ENCODE measurements around the gene GAP43. TPM values are rescaled to one million over a fixed set of nuclear protein-coding genes. Genes with fewer than 3 reads are reported as not detected.

GAP43 gene
- total RNA-seq, 1 donor from 2014 or later: 4.9 TPM

DNA sequence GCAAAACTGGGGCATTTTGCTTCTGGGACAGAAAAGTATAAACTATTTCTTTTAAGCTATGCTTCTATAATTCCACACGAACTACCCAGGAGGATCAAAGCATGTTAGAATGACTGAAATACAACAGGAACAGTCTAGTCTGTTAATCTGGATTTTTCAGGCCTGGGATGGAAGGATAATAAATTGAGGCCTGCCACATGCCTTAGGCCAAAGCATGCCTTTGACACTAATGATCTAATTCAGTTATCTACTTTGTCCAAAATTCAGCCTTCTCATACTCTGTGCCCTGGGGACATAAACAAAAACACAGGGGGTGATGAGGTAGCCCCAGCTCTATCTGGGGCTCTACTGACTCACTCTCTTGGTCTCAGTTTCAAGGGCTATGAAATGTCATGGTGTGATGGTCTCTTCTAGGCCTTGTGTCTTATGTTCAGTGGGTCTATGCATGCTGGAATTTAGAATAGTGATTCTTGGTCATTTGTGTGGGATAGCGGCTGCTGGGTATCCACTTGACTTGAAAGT is 32.5 kb downstream of the GAP43 start:
- Histone ChIP-seq H3K4me1 (peaks cover 29% of the 10 kb centered on the region), H3K4me3 (no peak overlapping the region), H3K36me3 (no peaks in the 10 kb centered on the region), H3K9me3 (no peaks in the 10 kb centered on the region), H3K27me3 (no peaks in the 10 kb centered on the region), H3K27ac (no peak overlapping the region)
- no peak for DNase-seq (ENCODE audit: extremely low spot score in 2 of 2)
- intact Hi-C loops (cut with DNase I): no loop called here
- TF ChIP-seq POLR2A (IDR thresholded peaks at IDR 0.05): no peak
- TF ChIP-seq, protein P1, sequence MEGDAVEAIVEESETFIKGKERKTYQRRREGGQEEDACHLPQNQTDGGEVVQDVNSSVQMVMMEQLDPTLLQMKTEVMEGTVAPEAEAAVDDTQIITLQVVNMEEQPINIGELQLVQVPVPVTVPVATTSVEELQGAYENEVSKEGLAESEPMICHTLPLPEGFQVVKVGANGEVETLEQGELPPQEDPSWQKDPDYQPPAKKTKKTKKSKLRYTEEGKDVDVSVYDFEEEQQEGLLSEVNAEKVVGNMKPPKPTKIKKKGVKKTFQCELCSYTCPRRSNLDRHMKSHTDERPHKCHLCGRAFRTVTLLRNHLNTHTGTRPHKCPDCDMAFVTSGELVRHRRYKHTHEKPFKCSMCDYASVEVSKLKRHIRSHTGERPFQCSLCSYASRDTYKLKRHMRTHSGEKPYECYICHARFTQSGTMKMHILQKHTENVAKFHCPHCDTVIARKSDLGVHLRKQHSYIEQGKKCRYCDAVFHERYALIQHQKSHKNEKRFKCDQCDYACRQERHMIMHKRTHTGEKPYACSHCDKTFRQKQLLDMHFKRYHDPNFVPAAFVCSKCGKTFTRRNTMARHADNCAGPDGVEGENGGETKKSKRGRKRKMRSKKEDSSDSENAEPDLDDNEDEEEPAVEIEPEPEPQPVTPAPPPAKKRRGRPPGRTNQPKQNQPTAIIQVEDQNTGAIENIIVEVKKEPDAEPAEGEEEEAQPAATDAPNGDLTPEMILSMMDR (IDR thresholded peaks at IDR 0.05): no peak
- TF ChIP-seq POLR2AphosphoS5 (IDR thresholded peaks at IDR 0.05; ENCODE audit: insufficient read depth in 1 of 2, low read depth in 1 of 2): no peak

DNA sequence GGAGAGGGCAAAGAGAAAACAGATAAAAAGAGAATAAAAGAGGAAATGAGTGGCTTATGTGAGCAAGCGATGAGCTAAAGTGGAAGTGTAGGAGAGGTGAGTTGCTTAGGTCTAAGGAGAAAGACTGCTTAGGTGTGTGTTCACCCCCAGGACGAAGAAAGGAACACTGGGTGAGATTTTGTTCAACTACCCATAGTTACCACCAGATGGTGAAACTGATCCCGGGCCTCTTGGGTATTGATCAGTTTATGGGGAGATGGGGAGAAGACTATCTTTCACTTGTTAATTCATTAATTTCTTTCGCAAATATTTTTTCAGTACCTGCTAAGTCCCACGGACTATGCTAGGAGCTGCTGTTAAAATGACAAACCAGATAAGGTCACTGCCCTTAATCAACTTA is 33.9 kb downstream of the GAP43 start:
- Histone ChIP-seq H3K27me3 (no peaks in the 10 kb centered on the region), H3K4me1 (peaks cover 30% of the 10 kb centered on the region), H3K4me3 (no peak overlapping the region), H3K9me3 (no peaks in the 10 kb centered on the region), H3K36me3 (no peaks in the 10 kb centered on the region), H3K27ac (no peak overlapping the region)
- DNase-seq (ENCODE audit: extremely low spot score in 2 of 2): no peak
- TF ChIP-seq, protein P1 (IDR thresholded peaks at IDR 0.05): no peak
- TF ChIP-seq POLR2A (IDR thresholded peaks at IDR 0.05) (no peak), POLR2AphosphoS5 (IDR thresholded peaks at IDR 0.05; ENCODE audit: insufficient read depth in 1 of 2, low read depth in 1 of 2) (no peak)
- intact Hi-C loops (cut with DNase I): no loop called here

DNA sequence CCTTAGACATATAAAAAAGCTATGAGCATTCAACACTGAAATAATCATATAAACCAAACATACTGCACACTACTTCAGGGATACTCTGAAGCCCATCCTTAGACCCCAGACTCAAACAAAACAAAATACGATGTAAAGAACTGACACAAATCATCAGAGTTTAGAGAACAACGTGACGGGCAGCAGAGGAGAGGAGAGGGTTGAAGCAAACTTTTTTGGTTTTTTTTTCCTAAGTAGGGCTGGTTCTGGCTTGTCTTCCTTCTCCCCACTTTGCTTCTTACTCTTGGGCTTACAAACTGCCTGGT is 34.7 kb downstream of the GAP43 start:
- intact Hi-C loops (cut with DNase I): no loop called here
- peak overlapping the region; percentile 54 to 84 for H3K4me3 ChIP-seq
- H3K9me3 ChIP-seq: no peaks in the 10 kb centered on the region
- no peaks in the 10 kb centered on the region for H3K27me3 ChIP-seq
- peaks cover 30% of the 10 kb centered on the region for H3K4me1 ChIP-seq
- H3K27ac ChIP-seq: peak overlapping the region; percentile 97
- TF ChIP-seq, protein P1 (IDR thresholded peaks at IDR 0.05): no peak
- TF ChIP-seq POLR2A (IDR thresholded peaks at IDR 0.05) (no peak), POLR2AphosphoS5 (IDR thresholded peaks at IDR 0.05; ENCODE audit: insufficient read depth in 1 of 2, low read depth in 1 of 2) (no peak)
- no peak for DNase-seq (ENCODE audit: extremely low spot score in 2 of 2)
- no peaks in the 10 kb centered on the region for H3K36me3 ChIP-seq

DNA sequence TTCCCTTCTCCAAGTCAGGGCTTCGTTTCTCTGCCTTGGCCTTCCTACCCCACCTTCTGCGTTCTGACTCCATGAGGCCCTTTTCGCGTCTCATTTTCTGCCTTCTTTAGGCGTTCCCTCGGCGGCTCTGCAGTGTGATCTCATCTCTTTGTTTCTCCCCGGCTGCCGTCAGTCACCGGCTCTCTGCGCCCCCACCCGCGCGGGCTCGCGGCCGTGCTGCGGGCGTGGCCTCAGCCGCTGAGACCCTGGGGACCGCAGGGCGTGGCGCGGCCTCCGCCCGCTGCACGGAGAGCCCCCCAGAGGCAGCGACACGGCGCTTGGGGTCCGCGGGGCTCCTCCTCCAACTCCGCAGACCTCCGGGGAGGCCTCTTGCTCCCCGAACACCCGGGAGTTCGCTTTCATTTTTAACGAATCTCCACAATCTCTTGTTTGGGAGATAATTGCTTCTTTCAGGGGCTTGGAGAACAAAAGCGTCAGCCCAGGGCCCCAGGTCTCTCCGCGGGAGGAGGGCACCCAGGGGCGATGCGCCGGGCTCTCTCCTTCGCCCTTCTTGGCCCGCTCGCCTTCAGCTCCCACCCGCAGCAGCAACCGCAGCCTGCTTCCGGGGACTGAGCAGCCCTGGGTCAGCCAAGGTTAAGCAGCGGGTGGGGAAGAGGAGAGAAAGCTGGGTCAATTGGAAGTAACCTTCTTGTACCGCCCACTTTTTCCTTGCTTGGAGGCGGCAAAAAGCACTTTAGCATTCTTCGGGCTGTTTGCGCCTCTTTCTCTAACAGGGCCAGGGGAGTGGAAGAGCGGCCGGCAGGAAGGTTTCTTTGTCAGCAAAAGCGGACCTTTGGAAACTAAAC is 35.2 kb downstream of the GAP43 start:
- no peaks in the 10 kb centered on the region for H3K27me3 ChIP-seq
- peak overlapping the region; percentile 54 to 84 for H3K4me3 ChIP-seq
- intact Hi-C loops (cut with DNase I): no loop called here
- no peaks in the 10 kb centered on the region for H3K36me3 ChIP-seq
- H3K4me1 ChIP-seq: peaks cover 30% of the 10 kb centered on the region
- no peak for DNase-seq (ENCODE audit: extremely low spot score in 2 of 2)
- H3K9me3 ChIP-seq: no peaks in the 10 kb centered on the region
- TF ChIP-seq POLR2A (IDR thresholded peaks at IDR 0.05) (no peak), POLR2AphosphoS5 (IDR thresholded peaks at IDR 0.05; ENCODE audit: insufficient read depth in 1 of 2, low read depth in 1 of 2) (peak; percentile 8 to 78)
- TF ChIP-seq, protein P1 (IDR thresholded peaks at IDR 0.05): no peak
- H3K27ac ChIP-seq: peak overlapping the region; percentile 97

Measured in vagina (tissue), 2 donors.